ENCODE results near the gene TKTL2. TPM values are rescaled to one million over a fixed set of nuclear protein-coding genes. Genes with fewer than 3 reads are reported as not detected.
"Not testable (repeated sequence)": the region's sequence is repeated elsewhere in the genome, so short reads cannot be mapped to it uniquely, and the experiment has no call there.

Gene TKTL2
- total RNA-seq, 1 donor from 2014 or later: not detected

DNA sequence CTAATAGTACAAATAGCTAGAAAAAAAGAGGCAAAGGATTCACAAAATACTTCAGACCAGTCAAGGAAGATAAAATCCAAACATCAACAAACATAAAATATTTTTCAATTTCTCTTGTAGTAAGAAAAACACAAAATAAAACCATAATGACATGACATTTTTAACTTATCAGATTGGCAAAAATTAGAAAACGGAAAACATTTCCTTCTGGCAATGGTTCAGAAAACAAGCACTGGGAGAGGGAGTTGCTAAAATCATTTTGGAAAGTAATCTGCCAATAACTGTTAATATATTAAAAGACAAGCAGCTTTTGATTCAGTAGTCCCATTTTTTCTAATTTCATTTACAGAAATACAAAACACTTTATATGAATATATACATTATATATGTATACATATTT lies 26.1 kb downstream of the TKTL2 start:
- DNase-seq (ENCODE audit: low read depth in 2 of 2): no peak

DNA sequence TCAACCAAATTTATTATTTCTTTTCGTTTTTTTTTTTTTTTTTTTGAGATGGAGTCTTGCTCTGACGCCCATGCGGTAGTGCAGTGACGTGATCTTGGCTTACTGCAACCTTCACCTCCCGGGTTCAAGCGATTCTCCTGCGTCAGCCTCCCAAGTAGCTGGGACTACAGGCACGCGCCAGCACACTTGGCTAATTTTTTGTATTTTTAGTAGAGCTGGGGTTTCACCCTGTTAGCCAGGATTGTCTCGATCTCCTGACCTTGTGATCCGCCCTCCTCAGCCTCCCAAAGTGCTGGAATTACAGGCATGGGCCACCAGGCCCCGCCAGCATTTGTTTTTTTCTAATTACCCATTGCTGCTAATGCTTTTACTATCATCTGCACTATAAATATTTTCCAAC lies 26.5 kb downstream of the TKTL2 start:
- DNase-seq (ENCODE audit: low read depth in 2 of 2): not testable (repeated sequence)

DNA sequence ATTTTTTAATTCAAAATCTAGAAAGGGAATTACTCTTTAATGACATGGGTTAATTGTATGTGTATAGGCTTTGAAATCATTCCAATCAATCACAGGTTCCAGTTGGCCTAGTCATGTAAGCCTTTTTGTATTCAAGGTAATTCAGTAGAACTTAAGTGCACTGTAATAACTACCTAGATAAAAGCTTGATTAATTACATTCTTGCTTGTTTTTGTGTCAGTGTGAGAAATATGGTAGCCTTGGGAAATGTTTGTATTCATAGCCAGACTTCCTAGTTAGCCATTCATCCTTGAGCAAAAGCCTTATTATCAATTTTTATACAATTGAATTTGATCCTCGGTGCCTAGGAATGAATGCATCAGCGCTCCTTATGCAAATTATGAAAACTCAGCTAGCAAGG lies 33.5 kb downstream of the TKTL2 start:
- no peak for DNase-seq (ENCODE audit: low read depth in 2 of 2)

Other genes with a start within 250 kb of the TKTL2 start
- gene NPY1R, start 141.2 kb downstream of the TKTL2 start, total RNA-seq: 0.13 TPM in 1 of 2 replicates, not detected in the other
- gene NPY5R, start 129.9 kb downstream of the TKTL2 start, total RNA-seq: not detected in 2 replicates
- gene TMA16, start 20.9 kb upstream of the TKTL2 start, total RNA-seq: 14.9 and 16.6 TPM in 2 replicates

Data from dermis microvascular lymphatic vessel endothelial cell (primary cell).